Stomach smooth muscle (tissue), 2 donors: ENCODE measurements around the gene FBXW8.

Experiments
- H3K27ac ChIP-seq: one replicate; pipeline ENCODE4 v1.7.0; 2013; ENCODE audit warnings: mild to moderate bottlenecking, low read length, inconsistent platforms
- H3K27me3 ChIP-seq, 2 donors: one replicate each; pipeline ENCODE4 v1.7.0; 2013; ENCODE audit warnings: low read length in 2 of 2; ENCODE audit not compliant: insufficient read depth in 2 of 2, control insufficient read depth in 1 of 2
- H3K36me3 ChIP-seq, 2 donors: one replicate each; pipeline ENCODE4 v1.7.0; 2013; ENCODE audit warnings: low read length in 2 of 2; ENCODE audit not compliant: control insufficient read depth in 2 of 2, insufficient read depth in 2 of 2
- H3K4me1 ChIP-seq: one replicate; pipeline ENCODE4 v1.7.0; 2013; ENCODE audit warnings: low read length; ENCODE audit not compliant: control insufficient read depth, insufficient read depth
- H3K4me3 ChIP-seq, 2 donors: one replicate each; pipeline ENCODE4 v1.7.0; 2013; ENCODE audit warnings: low read length in 2 of 2
- H3K9ac ChIP-seq, 2 donors: one replicate each; pipeline ENCODE4 v1.7.0; 2013; ENCODE audit warnings: low read length in 2 of 2, mild to moderate bottlenecking in 1 of 2
- H3K9me3 ChIP-seq, 2 donors: one replicate each; pipeline ENCODE4 v1.7.0; 2013; ENCODE audit warnings: low read length in 2 of 2; ENCODE audit not compliant: control insufficient read depth in 2 of 2
- donor health status: healthy.
- donor health status: Pancreatic carcinoma.

Gene FBXW8

GRCh38 chr12:117002051-117002817, 91.5 kb downstream of the FBXW8 start:
- H3K4me1 ChIP-seq = no peaks in the 10 kb centered on the region
- H3K9me3 ChIP-seq = no peaks in the 10 kb centered on the region
- H3K36me3 ChIP-seq = peaks cover 8 to 32% of the 10 kb centered on the region in 2 donors
- no peaks in the 10 kb centered on the region for H3K27me3 ChIP-seq
- H3K4me3 ChIP-seq = no peak overlapping the region
- H3K9ac ChIP-seq = no peak overlapping the region
- H3K27ac ChIP-seq = no peak overlapping the region

GRCh38 chr12:117003883-117004404, 93.2 kb downstream of the FBXW8 start:
- Histone ChIP-seq H3K27ac (no peak overlapping the region), H3K27me3 (no peaks in the 10 kb centered on the region), H3K36me3 (peaks cover 11 to 31% of the 10 kb centered on the region in 2 donors), H3K9me3 (no peaks in the 10 kb centered on the region), H3K9ac (no peak overlapping the region), H3K4me1 (no peaks in the 10 kb centered on the region), H3K4me3 (no peak overlapping the region)

- no peak overlapping the region for H3K9ac ChIP-seq
- H3K27ac ChIP-seq = no peak overlapping the region
- no peaks in the 10 kb centered on the region for H3K9me3 ChIP-seq
- peaks cover 21 to 33% of the 10 kb centered on the region in 2 donors for H3K36me3 ChIP-seq
- no peaks in the 10 kb centered on the region for H3K27me3 ChIP-seq
- H3K4me1 ChIP-seq = no peaks in the 10 kb centered on the region
- H3K4me3 ChIP-seq = no peak overlapping the region
These were observed 94.8 kb downstream of the FBXW8 start for GRCh38 chr12:117005417-117006046.

- Histone ChIP-seq H3K9ac (no peak overlapping the region), H3K27me3 (no peaks in the 10 kb centered on the region), H3K4me1 (no peaks in the 10 kb centered on the region), H3K9me3 (no peaks in the 10 kb centered on the region), H3K4me3 (no peak overlapping the region), H3K27ac (no peak overlapping the region), H3K36me3 (peaks cover 21 to 31% of the 10 kb centered on the region in 2 donors)
These were observed 95.6 kb downstream of the FBXW8 start for GRCh38 chr12:117006333-117006732.

- Histone ChIP-seq H3K27me3 (no peaks in the 10 kb centered on the region), H3K4me3 (no peak overlapping the region), H3K27ac (no peak overlapping the region), H3K9me3 (no peaks in the 10 kb centered on the region), H3K9ac (no peak overlapping the region), H3K36me3 (peaks cover 25 to 26% of the 10 kb centered on the region in 2 donors), H3K4me1 (peaks cover 2% of the 10 kb centered on the region)
These were observed 96.8 kb downstream of the FBXW8 start for GRCh38 chr12:117007577-117007976.

- Histone ChIP-seq H3K9me3 (peaks cover 0 to 5% of the 10 kb centered on the region in 2 donors), H3K27ac (no peak overlapping the region), H3K9ac (no peak overlapping the region), H3K36me3 (peaks cover 25 to 27% of the 10 kb centered on the region in 2 donors), H3K4me1 (peaks cover 2% of the 10 kb centered on the region), H3K27me3 (no peaks in the 10 kb centered on the region), H3K4me3 (no peak overlapping the region)
These were observed 99.0 kb downstream of the FBXW8 start for GRCh38 chr12:117009759-117010158.

GRCh38 chr12:117010693-117011451, 100.1 kb downstream of the FBXW8 start:
- peaks cover 0 to 5% of the 10 kb centered on the region in 2 donors for H3K9me3 ChIP-seq
- H3K4me1 ChIP-seq = peaks cover 2% of the 10 kb centered on the region
- H3K4me3 ChIP-seq = no peak overlapping the region
- H3K36me3 ChIP-seq = peaks cover 24 to 35% of the 10 kb centered on the region in 2 donors
- no peak overlapping the region for H3K27ac ChIP-seq
- H3K9ac ChIP-seq = no peak overlapping the region
- no peaks in the 10 kb centered on the region for H3K27me3 ChIP-seq

GRCh38 chr12:117011988-117012805, 101.4 kb downstream of the FBXW8 start:
- H3K36me3 ChIP-seq = peaks cover 21 to 35% of the 10 kb centered on the region in 2 donors

GRCh38 chr12:117013726-117014125, 103.0 kb downstream of the FBXW8 start:
- Histone ChIP-seq H3K4me1 (peaks cover 2% of the 10 kb centered on the region), H3K36me3 (peaks cover 24 to 31% of the 10 kb centered on the region in 2 donors), H3K27me3 (no peaks in the 10 kb centered on the region), H3K9me3 (peaks cover 0 to 5% of the 10 kb centered on the region in 2 donors), H3K27ac (no peak overlapping the region), H3K4me3 (no peak overlapping the region), H3K9ac (no peak overlapping the region)

More at GRCh38 chr12:117011988-117012805, 101.4 kb downstream of the FBXW8 start:
- no peaks in the 10 kb centered on the region for H3K27me3 ChIP-seq
- no peak overlapping the region for H3K9ac ChIP-seq
- H3K4me1 ChIP-seq = peaks cover 2% of the 10 kb centered on the region
- H3K4me3 ChIP-seq = no peak overlapping the region
- peaks cover 0 to 5% of the 10 kb centered on the region in 2 donors for H3K9me3 ChIP-seq
- H3K27ac ChIP-seq = no peak overlapping the region
